Measurements from ENCODE around the gene PRMT7. TPM values are rescaled to one million over a fixed set of nuclear protein-coding genes. Genes with fewer than 3 reads are reported as not detected.

Gene PRMT7, protein sequence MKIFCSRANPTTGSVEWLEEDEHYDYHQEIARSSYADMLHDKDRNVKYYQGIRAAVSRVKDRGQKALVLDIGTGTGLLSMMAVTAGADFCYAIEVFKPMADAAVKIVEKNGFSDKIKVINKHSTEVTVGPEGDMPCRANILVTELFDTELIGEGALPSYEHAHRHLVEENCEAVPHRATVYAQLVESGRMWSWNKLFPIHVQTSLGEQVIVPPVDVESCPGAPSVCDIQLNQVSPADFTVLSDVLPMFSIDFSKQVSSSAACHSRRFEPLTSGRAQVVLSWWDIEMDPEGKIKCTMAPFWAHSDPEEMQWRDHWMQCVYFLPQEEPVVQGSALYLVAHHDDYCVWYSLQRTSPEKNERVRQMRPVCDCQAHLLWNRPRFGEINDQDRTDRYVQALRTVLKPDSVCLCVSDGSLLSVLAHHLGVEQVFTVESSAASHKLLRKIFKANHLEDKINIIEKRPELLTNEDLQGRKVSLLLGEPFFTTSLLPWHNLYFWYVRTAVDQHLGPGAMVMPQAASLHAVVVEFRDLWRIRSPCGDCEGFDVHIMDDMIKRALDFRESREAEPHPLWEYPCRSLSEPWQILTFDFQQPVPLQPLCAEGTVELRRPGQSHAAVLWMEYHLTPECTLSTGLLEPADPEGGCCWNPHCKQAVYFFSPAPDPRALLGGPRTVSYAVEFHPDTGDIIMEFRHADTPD
- total RNA-seq (2014; rRNA removed; shearing (Covaris generic); ENCODE audit: low replicate concordance), result 44.7 and 92.0 TPM in 2 replicates

- in situ Hi-C loops (cut with HindIII; ENCODE audit: low pct_unique_long_range_greater_than_20kb, low sequenced_read_pairs), result no loop called here
- peak; percentile 82 for DNase-seq (ENCODE audit: low read depth)
These were observed at the start of gene PRMT7, which contains the start of gene SLC7A6OS for GRCh38 chr16:68310774-68311511. Gene PRMT7 (plus strand): TSS chr16:68311019. CDS start chr16:68315980, 4,961 bp downstream. Gene SLC7A6OS (minus strand): TSS chr16:68310946. CDS start chr16:68310926, 20 bp downstream.

DNA sequence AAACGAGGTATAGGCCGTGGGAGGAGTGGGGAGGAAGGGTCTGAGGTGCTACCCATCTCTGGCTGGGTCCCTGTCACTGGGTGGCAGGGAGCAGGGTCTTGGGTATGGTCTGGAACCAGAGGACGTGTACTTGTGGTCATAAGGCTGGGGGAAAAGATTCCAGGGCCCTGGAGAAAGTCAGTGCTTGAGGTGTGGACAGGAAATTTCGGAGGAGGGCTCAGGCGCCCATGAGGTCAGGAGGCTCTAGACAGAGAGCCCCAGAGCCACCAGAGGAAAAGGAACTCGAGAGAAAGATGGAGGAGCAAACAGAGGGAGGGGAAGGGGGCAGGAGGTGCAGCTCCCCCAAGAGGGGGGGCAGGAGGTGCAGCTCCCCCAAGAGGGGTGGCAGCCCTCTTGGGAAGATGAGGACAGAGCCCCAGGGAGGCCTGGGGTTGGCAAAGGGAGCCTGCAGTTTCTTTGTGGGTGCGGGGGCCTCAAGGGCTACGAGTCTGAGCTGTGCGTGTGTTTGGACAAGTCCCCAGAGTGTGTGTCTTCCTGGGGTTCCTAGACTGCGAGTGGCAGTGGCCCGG, 47.2 kb upstream of the PRMT7 start:
- DNase-seq (ENCODE audit: low read depth), result no peak
- in situ Hi-C loops (cut with HindIII; ENCODE audit: low pct_unique_long_range_greater_than_20kb, low sequenced_read_pairs), result no loop called here

GRCh38 chr16:68264128-68265077, 46.4 kb upstream of the PRMT7 start, which contains the start of gene SLC7A6:
Gene SLC7A6 (plus strand): TSS chr16:68264526. CDS start chr16:68274727, 10,201 bp downstream.
- in situ Hi-C loops (cut with HindIII; ENCODE audit: low pct_unique_long_range_greater_than_20kb, low sequenced_read_pairs), result no loop called here
- peak; percentile 61 for DNase-seq (ENCODE audit: low read depth)

- in situ Hi-C loops (cut with HindIII; ENCODE audit: low pct_unique_long_range_greater_than_20kb, low sequenced_read_pairs), result no loop called here
These were observed 45.5 kb upstream of the PRMT7 start for GRCh38 chr16:68265078-68265920.

GRCh38 chr16:68267612-68268405, 43.0 kb upstream of the PRMT7 start:
- DNase-seq (ENCODE audit: low read depth), result no peak
- in situ Hi-C loops (cut with HindIII; ENCODE audit: low pct_unique_long_range_greater_than_20kb, low sequenced_read_pairs), result no loop called here

More at GRCh38 chr16:68265078-68265920, 45.5 kb upstream of the PRMT7 start:
- DNase-seq (ENCODE audit: low read depth), result peak; percentile 79

DNA sequence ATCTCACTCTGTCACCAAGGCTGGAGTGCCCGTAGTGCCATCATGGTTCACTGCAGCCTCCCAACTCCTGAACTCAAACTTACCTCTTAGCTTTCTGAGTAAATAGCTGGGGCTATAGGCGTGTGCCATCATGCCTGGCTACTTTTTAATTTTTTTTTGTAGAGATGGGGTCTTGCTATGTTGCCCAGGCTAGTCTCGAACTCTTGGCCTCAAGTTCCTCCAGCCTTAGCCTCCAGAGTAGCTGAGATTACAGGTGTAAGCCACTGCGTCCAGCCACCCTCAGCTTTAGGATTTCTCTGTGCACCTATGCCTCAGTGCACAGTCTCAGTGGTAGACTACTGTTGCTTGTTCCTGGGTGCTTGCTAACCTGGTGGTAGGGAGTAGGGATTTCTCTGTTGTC, 41.0 kb upstream of the PRMT7 start:
- in situ Hi-C loops (cut with HindIII; ENCODE audit: low pct_unique_long_range_greater_than_20kb, low sequenced_read_pairs), result no loop called here
- DNase-seq (ENCODE audit: low read depth), result no peak

- in situ Hi-C loops (cut with HindIII; ENCODE audit: low pct_unique_long_range_greater_than_20kb, low sequenced_read_pairs), result no loop called here
These were observed 40.5 kb upstream of the PRMT7 start for GRCh38 chr16:68270353-68270752.

GRCh38 chr16:68272507-68273209, 38.2 kb upstream of the PRMT7 start:
- in situ Hi-C loops (cut with HindIII; ENCODE audit: low pct_unique_long_range_greater_than_20kb, low sequenced_read_pairs), result no loop called here
- DNase-seq (ENCODE audit: low read depth), result no peak

More at GRCh38 chr16:68270353-68270752, 40.5 kb upstream of the PRMT7 start:
- DNase-seq (ENCODE audit: low read depth), result no peak

DNA sequence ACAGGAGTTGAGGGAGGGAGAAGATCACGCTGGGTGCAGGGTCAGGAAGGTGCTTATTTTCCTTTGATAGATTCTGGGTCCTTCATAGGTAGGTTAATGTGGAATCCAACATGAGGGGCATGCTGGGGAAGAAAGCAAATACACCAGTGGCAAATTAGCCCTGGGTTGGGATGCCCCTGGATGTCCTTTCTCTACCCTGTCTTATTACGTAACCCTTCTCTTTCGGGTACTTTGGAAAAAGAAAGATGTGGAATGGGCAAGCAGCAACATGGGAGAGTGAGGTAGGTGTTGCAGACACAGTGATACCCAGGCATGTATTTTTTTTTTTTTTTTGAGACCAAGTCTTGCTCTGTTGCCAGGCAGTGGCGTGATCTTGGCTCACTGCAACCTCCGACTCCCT, 37.4 kb upstream of the PRMT7 start:
- in situ Hi-C loops (cut with HindIII; ENCODE audit: low pct_unique_long_range_greater_than_20kb, low sequenced_read_pairs), result no loop called here
- DNase-seq (ENCODE audit: low read depth), result no peak

DNA sequence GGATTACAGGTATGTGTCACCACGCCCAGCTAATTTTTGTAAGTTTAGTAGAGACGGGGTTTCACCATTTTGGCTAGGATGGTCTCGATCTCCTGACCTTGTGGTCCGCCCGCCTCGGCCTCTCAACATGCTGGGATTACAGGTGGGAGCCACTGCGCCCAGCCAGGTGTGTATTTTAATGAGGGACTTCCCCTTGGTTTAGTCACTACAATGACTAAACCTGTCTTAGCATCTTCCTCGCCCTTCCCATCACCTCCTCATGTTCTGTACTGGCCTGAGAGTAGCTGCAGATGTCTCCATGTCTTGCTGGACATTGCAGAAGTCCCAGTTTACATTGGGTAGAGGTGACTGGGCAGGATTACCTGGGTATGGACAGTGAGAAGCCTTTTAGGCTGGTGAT, 36.9 kb upstream of the PRMT7 start:
- no peak for DNase-seq (ENCODE audit: low read depth)
- in situ Hi-C loops (cut with HindIII; ENCODE audit: low pct_unique_long_range_greater_than_20kb, low sequenced_read_pairs), result no loop called here

DNA sequence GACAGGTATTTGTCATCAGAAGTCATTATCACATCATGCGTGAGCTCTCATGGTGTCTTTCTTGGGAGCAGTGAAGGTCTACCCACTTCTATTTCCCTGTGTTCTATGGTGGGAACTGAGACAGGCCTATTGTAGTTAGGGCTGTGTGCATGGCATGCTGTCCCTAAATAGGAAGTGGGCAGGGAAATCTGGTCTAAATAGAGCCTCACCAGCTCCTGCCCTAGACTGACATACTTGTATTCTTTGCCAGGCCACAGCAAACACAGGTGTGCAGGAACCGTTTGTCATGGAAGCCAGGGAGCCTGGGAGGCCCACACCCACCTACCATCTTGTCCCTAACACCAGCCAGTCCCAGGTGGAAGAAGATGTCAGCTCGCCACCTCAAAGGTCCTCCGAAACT, 36.4 kb upstream of the PRMT7 start:
- in situ Hi-C loops (cut with HindIII; ENCODE audit: low pct_unique_long_range_greater_than_20kb, low sequenced_read_pairs), result no loop called here
- no peak for DNase-seq (ENCODE audit: low read depth)

DNA sequence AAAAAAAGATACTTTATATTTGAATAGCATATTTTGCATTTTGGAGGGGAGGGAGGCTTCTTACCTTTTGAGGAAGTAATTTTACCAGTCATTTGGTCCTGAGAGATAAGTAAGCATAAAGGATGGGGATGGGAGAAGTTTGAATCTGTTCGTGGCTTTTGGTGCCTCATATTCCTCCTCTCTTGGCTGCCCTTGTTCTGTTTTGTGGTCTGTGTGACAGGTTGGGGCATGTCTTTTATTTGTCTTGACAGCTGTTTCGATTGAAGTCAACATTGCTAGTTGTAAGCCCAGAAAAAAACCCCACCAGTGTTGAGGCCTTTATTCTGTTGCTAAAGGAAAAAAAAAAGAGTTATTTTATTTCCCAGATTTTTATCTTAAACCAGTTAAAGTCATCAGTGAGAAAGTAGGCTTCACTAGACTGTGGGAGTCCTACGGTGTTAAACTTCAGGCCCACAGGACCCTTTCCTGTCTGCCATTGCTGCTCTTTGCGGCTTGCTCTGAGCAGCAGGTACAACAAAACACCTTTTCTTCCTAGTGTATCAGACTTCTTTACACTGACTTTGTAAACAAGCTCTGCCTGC, 35.1 kb upstream of the PRMT7 start:
- no peak for DNase-seq (ENCODE audit: low read depth)
- in situ Hi-C loops (cut with HindIII; ENCODE audit: low pct_unique_long_range_greater_than_20kb, low sequenced_read_pairs), result no loop called here

DNA sequence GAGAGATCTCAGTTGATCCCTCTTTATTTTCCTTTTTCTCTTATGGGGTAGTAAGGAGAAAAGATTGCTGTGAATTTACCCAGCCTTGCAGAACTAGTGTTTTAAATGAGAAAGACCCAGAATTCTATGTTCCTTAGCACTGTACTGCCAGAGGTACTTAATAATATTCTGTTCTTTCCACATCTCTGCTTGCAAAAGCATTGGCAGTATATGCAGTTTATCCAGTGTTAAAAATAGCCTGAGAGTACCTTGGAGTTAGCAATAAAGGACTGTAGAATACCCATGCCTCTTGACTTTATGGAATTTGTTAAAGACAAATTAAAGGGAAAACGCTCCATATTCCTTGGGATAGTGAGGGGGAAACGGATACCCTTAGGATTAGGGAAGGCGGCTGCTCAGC, 34.6 kb upstream of the PRMT7 start:
- in situ Hi-C loops (cut with HindIII; ENCODE audit: low pct_unique_long_range_greater_than_20kb, low sequenced_read_pairs), result no loop called here
- DNase-seq (ENCODE audit: low read depth), result no peak

GRCh38 chr16:68279726-68280558, 30.9 kb upstream of the PRMT7 start:
- in situ Hi-C loops (cut with HindIII; ENCODE audit: low pct_unique_long_range_greater_than_20kb, low sequenced_read_pairs), result no loop called here
- no peak for DNase-seq (ENCODE audit: low read depth)
